GM21381 (cell line): Measurements from ENCODE around the gene MEF2A.
"Not testable (repeated sequence)": the region's sequence is repeated elsewhere in the genome, so short reads cannot be mapped to it uniquely, and the experiment has no call there.

Source experiments
- ATAC-seq: cut with Tn5 transposase; IDR thresholded peaks from one replicate; pipeline ENCODE4 v1.9.1; 2021; ENCODE audit warnings: mild to moderate bottlenecking, moderate library complexity; ENCODE audit not compliant: unreplicated experiment

MEF2A gene

DNA sequence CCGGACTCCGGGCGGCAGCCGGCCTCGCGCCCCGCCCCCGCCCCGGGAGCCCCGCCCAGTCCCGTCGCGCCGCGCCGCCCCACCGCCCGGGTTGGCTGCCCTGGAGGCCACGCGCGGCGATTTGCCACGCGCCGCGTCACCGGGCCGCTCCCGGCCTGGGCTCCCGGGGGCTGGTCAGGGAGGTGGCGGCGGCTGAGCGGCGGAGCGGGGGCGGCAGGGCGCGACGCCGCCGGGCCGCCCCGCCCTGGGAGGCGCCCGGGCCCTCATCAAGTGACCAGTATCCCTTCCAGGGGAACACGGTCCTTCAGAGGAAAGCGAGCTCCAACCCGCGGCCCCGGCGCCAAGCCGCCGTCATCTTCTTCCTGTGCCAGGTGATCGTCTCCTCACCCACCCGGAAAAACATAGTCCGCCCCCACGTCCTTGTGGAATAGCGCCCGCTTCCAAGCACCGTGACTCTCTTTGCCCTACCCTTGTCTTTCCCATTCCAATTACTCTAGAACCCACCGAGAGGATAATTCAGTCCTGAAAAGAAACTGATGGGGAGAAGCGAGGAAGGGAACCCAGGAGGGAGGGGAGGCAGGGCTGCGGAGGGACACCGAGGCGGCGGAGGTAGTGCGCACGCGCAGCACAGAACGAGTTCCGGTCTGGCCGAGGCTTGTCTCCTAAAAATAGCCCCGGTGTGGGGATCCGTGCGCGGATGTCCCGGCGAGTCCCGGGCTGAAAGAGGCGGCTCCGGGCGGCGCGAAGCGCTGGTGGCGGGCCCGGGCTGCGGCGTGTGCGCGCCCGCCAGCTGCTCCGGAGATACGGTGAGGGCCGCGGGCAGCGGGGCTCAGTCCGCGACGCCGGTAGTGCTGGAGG, at the start of gene MEF2A:
Gene MEF2A, plus strand, starts transcription at position 686 of the 858 bp plus-strand sequence. CDS start 67,136 bp downstream, outside the sequence.
- ATAC-seq: peak; percentile 44

DNA sequence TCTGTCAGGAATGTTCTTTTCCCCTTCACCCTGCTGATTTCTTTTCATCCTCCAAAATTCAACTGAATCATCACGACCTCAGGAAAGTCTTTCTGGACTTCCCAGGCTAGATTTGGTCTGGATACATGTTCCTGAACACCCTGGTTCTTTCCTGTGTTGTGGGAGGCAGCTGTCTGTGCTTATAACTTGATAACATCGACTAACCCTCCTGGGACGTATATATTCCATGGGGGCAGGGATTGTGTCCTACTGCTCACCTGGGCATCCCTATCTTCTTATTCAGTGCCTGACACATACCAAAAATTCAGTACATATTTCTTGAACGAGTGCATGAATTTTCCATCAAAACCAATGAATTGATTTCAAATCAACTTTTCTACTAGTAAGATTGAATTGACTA, 47.6 kb upstream of the MEF2A start:
- no peak for ATAC-seq

DNA sequence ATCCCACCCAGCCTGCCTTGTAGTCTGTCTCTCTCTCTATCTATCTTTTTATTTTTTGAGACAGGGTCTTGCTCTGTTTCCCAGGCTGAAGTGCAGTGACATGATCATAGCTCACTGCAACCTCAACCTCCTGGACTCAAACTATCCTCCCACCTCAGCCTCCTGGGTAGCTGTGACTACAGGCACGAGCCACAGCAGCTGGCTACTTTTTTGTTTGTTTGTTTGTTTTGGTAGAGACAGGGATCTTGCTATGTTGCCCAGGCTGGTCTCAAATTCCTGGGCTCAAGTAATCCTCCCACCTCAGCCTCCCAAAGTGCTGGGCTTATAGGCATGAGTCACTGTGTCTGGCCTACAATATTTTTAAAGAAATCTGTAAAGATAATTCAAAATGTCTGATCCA, 46.4 kb upstream of the MEF2A start:
- not testable (repeated sequence) for ATAC-seq

DNA sequence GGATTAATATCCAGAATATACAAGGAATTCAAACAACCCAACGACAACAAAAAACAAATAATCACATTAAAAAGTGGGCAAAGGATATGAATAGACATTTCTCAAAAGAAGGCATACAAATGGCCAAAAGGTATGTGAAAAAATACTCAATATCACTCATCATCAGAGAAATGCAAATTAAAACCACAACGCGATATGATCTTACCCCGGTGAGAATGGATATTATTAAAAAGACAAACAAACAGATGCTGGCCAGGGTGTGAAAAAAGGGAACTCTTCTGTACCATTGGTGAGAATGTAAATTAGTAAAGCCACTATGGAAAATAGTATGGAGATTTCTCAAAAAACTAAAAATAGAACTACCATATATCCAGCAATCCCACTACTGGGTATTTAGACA, 43.5 kb upstream of the MEF2A start:
- no peak for ATAC-seq

DNA sequence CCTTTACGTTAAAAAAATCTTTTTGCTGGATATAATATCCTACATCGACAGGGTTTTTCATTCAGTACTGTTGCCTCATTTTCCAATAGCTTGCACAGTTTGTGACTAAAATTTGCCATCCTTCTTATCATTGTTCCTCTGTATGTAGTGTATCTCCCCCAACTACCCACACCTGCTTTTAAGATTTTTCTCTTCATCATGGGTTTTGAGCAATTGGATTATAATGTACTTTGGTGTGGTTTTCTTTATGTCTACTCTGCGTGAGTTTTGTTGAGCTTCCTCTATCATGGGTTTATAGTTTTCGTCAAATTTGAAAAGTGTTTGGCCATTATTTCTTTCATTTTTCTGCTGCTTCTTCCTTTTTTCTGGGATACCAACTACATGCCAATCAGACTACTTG, 39.6 kb upstream of the MEF2A start:
- ATAC-seq: no peak

DNA sequence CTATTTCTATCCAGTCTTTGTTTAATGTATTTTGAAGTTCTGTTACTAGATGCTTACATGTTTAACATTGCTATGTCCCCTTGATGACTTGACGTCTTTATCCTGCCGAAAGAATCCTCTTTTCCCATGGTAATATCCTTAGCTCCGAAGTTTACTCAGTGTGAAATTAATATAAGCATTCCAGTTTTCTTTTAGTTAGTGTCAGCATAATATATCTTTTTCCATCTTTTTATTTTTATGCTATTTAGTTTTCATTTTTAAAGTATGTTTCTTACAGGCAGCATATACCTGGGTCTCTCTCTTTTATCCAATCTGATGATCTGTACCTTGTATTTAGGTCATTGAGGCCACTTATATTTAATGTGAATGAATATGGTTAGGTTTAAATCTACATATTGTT, 39.1 kb upstream of the MEF2A start:
- no peak for ATAC-seq

GRCh38 chr15:99536422-99537040, 29.3 kb upstream of the MEF2A start:
- no peak for ATAC-seq

DNA sequence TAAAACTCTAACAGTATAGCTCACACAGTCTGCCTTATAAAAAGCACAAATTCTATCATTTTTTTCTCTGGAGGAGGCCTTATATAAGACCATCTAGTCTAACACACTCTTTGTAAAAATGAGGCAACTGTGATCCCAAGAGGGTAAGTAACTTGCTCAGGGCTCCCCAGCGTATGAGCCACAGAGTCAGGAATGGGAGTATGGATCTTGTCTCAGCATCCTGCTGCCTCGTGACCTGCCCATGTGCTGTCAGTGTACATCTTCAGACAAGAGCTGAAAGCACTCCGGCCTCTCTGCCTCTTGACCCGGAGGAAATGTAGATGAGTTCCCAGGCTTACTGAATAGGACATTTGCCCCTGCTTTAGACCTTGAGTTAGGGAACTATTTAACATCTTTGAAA, 28.4 kb upstream of the MEF2A start:
- ATAC-seq: no peak

GRCh38 chr15:99538261-99538660, 27.5 kb upstream of the MEF2A start:
- ATAC-seq: no peak

GRCh38 chr15:99542828-99543227, 23.0 kb upstream of the MEF2A start:
- no peak for ATAC-seq

DNA sequence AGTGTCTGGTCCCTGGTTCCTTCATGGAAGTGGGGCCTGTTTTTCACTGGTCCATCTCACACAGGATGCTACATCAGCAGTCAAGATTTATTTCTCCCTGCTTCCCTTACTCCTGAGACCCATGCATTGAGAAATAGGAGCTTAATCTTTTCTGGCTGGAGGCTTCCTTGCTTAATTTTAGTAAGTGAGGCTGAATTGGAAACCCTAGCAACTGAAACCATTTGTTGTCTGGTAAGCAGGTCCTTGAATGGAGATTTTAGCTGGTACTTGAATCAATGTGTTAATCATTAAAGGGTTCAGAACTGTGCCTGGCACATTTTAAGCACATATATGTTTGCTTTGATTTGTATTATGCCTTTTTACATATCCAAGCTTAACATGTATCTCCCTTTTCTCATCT, 20.2 kb upstream of the MEF2A start:
- no peak for ATAC-seq

DNA sequence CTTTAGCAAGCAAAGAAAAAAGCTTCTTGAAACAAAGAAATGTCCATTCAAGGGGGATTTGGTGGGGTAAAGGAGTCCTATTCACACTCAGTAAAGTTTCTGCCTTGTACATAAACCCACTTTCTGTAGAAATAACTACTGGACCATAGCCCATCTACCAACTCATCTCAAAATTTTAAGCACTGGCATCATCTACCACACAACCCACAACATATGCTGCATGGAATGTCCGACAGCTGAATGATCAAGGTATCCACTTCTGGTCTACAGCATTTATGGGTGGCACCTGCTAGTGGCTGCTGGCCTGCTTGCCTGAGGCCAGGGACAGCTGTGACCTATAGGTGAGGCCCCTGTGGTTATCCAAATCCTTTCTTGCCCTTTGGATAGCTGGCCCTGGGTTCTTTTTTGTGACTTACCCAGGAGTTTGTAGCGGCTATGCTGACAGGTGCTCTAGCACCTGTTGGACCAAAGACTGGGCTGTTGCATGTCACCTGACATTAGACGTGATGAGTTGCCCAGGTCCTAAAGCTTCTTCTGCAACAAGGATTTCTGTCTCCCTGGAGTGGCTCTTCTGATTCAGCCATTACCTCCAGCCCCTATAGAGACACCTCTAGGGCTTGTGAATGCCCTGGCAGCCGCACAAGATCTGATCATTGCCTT, 19.2 kb upstream of the MEF2A start:
- no peak for ATAC-seq

DNA sequence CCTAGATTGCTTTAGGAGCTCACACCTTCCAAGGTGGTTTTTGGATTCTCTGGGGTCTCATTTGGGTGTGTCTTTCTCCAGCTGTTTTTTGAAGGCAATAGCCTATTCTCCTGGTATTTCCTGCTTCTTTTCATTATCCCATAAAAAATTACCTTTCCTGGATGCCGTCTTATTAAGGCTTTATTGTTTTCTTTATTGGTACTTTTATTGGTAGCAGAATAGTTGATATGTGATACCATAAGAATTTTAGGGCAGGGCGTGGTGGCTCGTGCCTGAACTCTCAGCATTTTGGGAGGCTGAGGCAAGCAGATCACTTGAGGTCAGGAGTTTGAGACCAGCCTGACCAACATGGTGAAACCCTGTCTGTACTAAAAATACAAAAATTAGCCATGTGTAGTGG, 18.3 kb upstream of the MEF2A start:
- no peak for ATAC-seq

- ATAC-seq: no peak
Observed at GRCh38 chr15:99550077-99550476, 15.7 kb upstream of the MEF2A start.

GRCh38 chr15:99552111-99552510, 13.7 kb upstream of the MEF2A start:
- no peak for ATAC-seq

DNA sequence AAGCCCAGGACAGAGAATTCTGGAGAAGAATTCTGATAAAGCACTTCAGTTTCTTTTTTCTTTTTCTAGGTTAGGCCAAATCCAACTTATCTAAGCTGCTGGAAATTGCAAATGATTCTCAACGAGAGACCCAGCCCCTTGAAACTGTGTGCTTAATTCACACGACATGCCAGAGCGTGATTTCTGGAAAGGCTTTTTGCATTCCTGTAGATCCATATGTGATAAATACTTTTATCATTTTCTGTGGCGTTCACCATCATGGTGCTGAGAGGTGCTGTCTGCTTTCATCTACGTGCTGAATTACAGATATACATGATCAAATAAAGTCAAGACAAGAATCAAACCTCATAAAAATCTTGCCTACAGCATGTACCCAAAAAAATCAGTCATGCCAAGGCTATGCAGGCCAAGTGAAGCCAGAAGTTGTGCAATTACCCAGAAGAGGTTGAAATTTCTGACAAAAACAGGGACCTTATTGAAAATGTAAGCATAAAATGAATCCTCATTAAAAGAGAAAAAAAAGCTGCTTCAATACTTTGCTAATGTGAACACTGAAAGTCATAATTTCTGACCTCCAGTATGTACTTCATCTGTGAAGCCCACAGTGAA, 10.8 kb upstream of the MEF2A start:
- ATAC-seq: no peak

DNA sequence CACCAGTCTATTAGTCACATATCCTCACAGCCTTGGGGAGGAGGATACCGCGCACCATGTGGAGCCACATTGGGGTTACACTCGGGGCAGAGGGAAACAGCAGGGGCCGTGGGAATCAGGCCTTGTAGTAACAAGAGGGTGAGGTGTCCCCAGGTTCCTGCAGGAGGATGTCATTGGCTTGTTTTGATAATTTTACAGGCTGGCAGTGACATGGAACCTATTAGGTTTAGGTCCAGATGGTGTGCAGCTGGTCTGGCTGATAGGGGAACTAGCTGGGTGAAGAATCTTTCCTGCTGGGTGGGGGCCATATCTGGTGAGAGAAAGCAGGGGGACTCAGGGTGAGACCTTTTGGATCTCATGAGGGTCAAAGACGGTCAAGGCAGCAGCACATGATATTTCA, 9.8 kb upstream of the MEF2A start:
- ATAC-seq: no peak

DNA sequence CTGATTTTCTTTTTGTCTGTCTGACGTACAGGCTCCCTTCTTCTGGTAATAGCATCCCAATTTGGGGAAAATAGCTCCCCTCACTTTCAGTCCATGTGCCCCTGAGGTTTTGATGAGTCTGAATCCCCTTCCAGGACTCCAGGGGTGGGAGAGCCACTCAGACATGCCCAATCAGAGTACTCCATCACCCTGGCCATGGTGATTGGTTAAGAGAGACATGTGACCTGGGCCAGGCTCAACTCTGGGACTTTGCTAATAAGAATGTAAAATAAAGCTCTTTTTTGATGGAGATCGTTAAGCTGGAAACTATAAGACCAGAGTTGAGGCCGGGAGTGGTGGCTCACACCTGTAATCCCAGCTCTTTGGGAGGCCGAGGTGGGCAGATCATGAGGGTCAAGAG, 9.2 kb upstream of the MEF2A start:
- no peak for ATAC-seq

GRCh38 chr15:99558084-99558483, 7.7 kb upstream of the MEF2A start:
- ATAC-seq: no peak

DNA sequence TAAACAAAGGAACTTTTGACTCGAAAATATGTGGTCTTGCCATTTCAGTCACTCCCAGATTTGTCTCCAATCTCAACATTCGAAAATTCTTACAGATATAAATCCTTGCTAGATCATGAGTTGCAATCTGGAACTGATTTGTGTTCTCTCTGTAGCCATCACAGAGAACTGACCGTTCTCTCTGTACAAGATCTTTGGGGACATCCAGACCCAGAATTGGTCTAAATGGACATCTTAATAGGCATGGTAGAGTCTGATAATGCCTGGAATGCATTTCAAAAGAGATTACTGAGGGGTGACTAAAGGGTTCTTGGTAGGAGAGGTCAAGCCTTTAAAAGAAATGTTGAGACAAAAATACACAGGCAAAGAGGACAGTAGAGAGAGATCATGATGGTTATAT, 7.2 kb upstream of the MEF2A start:
- no peak for ATAC-seq

- ATAC-seq: no peak
Observed at GRCh38 chr15:99561476-99562230, 4.1 kb upstream of the MEF2A start.
